Ovary (tissue), 3 donors: ENCODE results near the gene TMEM115.

Experiments
- POLR2A ChIP-seq: fragments of 450-650 bp; IDR thresholded peaks from one replicate; pipeline ENCODE4 v1.6.1; 2017; ENCODE audit warnings: antibody characterized with exemption, mild to moderate bottlenecking, moderate library complexity
- TF ChIP-seq, protein P1 (sequence below), 3 donors: fragments of 450-650 bp in 2 of 3; fragments of 200-600 bp in 1 of 3; IDR thresholded peaks; one replicate each; pipeline versions ENCODE4 v1.5.1 to v1.8.0; 2016 to 2022; ENCODE audit warnings: antibody characterized with exemption in 3 of 3, mild to moderate bottlenecking in 1 of 3
- donor health status: DM: no; HTN: no; CAD: no.

DNA sequence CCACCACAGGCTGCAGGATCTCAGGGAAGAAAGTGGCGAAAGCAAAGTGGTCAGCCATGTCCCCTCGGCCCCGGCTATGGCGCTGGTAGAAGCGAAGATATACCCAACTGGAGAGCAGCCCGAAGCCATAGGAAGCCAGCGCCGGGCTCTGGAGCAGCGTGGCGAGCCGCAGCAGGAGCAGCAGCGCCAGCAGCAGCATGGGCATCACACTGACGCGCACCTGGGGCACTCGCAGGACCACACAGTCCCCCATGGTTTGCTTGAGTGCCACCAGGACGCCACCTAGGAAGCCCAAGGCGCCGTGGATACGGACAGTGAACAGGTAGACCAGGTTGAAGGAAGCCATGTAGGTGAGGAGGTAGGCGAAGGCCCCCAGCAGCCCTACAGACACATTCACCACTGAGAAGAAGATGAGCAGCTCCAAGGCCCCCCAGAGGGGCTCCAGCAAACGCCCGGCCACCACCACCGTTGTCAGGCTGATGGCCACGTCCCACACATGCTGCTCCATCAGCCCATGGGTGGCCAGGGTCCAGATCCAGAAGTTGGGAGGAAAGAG, 888 bp downstream of the TMEM115 start:
- TF ChIP-seq, protein P1, sequence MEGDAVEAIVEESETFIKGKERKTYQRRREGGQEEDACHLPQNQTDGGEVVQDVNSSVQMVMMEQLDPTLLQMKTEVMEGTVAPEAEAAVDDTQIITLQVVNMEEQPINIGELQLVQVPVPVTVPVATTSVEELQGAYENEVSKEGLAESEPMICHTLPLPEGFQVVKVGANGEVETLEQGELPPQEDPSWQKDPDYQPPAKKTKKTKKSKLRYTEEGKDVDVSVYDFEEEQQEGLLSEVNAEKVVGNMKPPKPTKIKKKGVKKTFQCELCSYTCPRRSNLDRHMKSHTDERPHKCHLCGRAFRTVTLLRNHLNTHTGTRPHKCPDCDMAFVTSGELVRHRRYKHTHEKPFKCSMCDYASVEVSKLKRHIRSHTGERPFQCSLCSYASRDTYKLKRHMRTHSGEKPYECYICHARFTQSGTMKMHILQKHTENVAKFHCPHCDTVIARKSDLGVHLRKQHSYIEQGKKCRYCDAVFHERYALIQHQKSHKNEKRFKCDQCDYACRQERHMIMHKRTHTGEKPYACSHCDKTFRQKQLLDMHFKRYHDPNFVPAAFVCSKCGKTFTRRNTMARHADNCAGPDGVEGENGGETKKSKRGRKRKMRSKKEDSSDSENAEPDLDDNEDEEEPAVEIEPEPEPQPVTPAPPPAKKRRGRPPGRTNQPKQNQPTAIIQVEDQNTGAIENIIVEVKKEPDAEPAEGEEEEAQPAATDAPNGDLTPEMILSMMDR (IDR thresholded peaks at IDR 0.05): no peak
- TF ChIP-seq POLR2A: no peak
